ENCODE measurements around the gene ABCC8.
A peak's percentile ranks its signal among the peaks of the same experiment; 100 is the strongest.

Gene ABCC8

DNA sequence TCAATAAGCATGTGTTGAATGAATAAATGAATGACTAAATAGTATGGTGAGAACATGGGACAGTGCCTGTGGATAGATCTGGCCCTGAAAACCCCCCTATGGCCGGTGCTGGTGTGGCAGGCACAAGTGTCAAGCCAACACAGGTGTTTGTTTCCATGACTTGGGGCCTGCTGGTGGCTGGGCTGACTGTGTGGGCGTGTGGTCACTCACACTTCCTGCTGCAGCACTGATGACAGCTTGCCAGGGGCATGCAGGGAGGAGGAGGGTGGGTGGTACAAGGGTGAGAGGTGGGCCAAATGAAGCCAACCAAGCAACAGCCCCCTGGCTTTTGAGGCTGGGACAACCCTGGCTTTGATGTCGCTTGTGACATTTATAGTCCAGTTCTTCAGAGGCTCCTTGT, 30.3 kb upstream of the ABCC8 start:
- DNase-seq (ENCODE audit: extremely low spot score, insufficient read length, low read depth) = no peak
- FAIRE-seq = no peak

DNA sequence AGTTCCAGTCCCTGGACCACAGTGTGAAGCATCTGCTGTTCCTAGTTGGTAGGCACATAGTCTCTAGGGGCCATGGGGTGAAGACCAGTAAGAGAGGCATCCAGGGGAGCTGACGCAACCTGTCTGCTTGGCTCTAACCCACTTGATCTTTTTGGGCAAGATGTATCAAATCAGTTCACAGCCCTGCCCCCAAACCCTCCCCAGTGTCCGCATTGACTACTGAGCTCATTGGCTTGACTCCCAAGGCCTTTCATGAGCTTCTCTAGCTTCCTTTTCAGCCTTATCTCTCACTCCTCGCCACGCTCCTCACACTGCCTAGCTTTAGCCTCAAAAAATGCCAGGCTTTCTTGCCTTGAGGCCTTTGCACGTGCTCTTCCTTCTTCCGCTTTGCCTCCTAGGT, 29.7 kb upstream of the ABCC8 start:
- no peak for DNase-seq (ENCODE audit: extremely low spot score, insufficient read length, low read depth)

DNA sequence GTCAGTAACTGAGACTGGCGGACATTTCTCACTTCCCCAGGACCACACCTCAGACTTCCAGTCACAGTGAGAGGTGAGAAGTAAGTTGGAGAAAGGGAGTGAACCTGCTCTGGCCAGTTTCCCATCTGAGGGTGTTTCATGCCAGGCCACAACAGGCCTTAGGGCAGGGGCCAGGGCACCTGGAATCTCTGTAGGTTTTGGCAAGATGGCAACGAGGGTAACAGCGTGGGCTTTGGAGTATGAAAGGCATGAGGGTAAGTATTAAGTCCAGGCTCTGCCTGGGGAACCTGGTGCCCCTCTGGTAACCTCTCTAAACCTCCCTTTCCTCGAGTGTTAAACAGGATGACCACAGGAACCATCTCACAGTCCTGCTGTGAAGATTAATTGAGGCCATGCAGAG, 28.5 kb upstream of the ABCC8 start:
- DNase-seq (ENCODE audit: extremely low spot score, insufficient read length, low read depth) (no peak), FAIRE-seq (no peak)

More for the DNA sequence above, 29.7 kb upstream of the ABCC8 start:
- no peak for FAIRE-seq

DNA sequence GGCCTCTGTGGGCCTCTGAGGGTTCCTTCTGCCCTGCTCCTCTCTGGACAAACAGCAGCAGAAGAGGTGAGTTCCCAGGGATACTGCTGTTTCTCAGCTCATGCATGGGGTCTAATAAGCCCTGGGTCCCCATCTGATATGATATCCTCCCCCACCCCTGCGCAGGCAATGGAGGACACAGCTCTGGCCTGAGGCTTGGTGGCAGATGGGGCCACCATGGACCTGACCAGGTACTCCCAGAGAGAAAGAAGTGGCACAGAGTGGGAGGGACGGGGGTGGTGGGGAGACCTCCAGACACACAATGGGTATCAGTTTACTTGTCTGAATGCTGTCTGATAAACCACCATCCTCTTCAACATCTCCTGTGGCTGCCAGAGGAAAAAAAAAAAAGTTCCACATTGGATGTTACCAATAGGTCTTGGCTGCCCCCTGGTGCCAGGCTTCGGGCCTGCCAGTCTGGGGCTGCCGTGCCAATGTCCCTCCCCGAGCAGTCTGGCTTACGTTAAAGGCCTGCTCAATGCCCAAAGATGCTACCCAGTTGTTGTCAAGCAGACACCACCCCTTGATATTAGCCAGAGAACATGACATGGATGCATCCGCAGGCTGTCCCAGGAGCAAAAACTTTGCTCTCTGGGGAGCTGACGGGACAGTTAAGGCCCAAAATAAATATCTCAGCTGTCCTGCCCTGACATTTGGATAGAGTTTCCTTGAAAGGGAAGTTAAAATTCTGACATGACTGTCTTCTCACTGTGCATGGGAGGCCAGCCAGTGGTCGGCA, 27.9 kb upstream of the ABCC8 start:
- FAIRE-seq (peak; percentile 67), DNase-seq (ENCODE audit: extremely low spot score, insufficient read length, low read depth) (peak; percentile 60)

DNA sequence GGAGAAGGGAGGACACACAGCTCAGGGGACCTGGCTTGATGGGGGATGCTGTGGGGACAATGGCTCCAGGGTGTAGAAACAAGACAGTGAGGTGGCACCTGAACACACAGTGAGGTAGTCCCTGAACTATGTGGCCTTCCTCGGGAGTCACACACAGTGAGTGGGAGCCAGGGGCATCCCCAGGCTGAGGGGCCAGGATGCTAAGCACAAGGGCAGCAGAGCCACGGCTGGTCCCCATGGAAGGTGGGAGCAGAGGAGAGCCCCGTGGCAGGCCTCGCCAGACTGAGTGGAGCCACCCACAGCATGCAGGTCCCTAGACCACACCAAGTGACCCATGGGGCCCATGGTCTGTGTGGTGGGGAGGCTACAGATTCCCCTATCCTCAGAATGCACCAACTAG, 26.0 kb upstream of the ABCC8 start:
- no peak for FAIRE-seq
- DNase-seq (ENCODE audit: extremely low spot score, insufficient read length, low read depth) = no peak

DNA sequence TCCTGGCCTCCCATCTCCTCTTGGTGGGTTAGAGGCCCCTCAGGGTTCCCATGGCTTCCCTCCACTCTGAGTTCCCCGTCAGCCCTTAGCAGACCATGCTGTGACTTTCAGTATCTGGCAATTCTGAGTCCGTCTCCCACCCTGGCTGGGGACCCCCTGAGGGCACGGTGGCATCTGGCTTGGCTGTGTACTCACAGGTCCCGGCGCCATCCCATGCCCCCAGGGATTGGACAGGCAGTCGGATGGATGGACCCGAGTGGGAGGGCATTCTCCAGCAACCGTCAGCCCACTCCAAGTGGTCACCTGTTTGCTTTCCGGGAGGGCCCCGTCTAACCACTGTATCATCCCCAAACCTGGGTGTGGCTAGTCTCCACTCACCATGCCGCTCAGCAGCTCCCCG, 24.0 kb upstream of the ABCC8 start:
- no peak for DNase-seq (ENCODE audit: extremely low spot score, insufficient read length, low read depth)
- no peak for FAIRE-seq

DNA sequence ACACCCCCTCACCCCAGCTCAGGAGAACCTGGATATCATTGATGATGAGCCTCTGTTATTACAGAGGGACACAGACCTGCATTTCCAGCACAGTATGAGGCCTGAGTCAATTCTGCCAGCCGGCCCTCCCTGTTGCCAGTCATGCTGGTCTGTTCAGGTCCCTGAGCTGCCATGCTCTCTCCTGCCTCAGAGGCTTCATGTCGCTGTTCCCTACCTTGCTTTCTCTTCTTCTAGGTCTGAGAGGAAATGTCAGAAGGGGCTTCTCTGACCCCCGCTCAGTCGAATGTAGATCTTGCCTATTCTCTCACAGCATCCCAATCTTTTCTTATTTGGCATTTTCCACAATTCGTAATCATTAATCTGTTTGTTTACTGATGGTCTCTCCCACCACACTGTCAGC, 21.8 kb upstream of the ABCC8 start:
- DNase-seq (ENCODE audit: extremely low spot score, insufficient read length, low read depth) (no peak), FAIRE-seq (no peak)

DNA sequence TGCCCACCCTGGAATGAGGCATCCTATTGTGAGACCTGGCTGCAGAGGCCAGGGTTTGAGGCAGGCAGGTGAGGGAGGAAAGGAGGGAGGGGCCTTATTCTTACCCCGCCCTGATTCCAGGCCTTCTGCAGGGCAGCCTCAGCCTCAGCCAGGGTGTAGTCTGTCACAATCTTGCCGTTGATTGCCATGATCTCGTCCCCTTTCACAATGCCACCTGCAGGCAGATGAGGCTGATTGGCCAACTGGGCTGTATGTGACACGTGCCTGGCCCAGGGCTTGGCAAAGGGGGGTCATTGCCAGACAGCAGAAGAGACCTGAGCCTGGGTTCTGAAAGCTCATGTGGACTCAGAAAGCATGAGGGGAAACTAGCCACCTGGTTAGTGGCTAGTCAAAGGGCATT, 21.4 kb upstream of the ABCC8 start:
- no peak for FAIRE-seq
- DNase-seq (ENCODE audit: extremely low spot score, insufficient read length, low read depth) = no peak

DNA sequence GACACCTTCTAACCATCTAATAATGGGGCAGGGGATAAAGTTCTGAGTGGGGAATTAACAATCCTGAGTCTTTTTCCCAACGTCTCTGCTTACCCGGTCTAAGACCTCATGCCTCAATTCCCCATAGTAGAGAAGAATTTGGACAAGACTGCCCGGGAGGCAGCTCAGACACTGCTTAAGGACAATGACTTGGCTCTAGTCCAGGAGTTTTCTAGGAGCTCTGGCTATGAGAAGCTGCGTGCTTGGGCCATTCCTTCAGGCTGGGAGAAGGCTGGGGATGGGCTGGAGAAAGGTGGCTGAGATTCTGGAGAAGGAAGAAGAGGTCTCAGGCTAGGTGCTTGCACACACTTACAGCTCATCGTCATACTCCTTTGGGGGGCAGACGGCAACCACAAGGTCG, 19.8 kb upstream of the ABCC8 start:
- no peak for FAIRE-seq
- DNase-seq (ENCODE audit: extremely low spot score, insufficient read length, low read depth) = no peak

DNA sequence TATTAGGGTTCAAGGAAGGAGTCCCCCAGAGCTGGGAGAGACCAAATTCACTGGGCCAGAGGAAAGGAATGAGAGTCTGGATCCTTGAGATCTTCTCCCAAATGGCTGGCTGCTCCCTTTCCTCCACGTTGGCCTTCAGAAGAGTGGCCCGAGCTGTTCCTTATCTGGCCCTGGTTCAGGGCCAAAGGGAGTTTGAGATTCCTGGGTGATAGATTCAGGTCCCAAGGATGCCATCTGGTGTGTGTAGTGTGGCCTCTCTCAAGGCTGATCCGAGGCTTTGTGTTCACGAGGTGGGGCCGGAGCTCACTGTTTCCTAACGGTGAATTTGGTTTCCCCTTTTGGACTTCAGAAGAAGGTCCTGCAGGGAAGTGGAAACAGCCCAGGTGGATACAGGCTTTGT, 17.4 kb upstream of the ABCC8 start:
- FAIRE-seq = no peak
- no peak for DNase-seq (ENCODE audit: extremely low spot score, insufficient read length, low read depth)

DNA sequence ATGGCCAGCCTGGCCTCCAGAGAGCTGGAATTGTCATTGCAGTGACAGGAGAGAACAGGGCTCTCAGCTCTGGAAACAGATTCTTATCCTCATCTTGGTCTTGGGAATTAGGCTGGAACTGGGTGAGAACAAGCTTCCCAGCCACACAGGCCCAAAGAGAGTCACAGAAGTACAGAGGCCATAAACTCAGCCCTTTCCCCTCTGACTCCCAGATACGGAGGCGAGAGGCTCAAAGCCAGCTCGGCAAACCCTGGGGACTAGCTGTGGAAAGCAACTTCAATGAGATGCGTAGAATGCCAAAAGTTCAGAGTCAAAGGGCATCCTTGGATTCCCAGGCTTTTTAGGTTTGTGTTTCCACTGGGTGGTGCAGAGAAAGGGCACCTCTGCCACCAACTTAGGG, 14.3 kb upstream of the ABCC8 start:
- DNase-seq (ENCODE audit: extremely low spot score, insufficient read length, low read depth) (no peak), FAIRE-seq (no peak)

DNA sequence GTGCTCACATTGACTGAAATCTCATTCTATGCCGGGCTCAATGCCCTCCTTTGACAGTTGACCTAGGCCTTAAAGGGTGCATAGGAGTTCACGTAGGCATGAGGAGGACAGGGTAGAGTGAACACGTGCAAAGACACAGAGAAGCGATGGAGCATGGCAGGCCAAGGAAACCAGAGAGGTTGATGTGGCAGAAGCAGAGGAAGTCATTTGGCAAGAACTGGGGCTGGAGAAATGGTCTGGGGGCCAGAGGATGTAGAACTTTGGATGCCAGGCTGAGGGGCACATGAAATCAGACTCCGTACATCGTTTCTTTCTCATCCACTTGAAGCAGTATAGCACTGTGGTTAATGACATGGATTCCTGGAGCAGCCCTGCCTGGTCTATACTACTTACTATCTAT, 13.6 kb upstream of the ABCC8 start:
- FAIRE-seq (no peak), DNase-seq (ENCODE audit: extremely low spot score, insufficient read length, low read depth) (no peak)

DNA sequence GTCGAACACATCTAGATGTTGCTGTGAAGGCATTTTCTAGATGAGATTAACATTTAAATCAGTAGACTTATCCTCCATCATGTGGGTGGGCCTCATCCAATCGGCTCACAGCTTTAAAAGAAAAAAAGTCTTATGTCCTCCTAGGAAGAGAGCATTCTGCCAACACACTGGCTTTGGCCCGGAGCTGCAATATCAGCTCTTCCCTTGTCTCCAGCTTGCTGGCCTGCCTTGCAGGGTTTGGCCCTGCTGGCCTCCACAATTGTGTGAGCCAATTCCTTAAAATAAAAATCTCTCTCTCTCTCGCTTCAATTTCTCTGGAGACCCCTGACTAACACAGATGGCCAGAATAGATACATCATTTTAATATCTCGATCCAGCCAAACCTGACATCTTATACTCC, 13.1 kb upstream of the ABCC8 start:
- DNase-seq (ENCODE audit: extremely low spot score, insufficient read length, low read depth) (no peak), FAIRE-seq (no peak)

DNA sequence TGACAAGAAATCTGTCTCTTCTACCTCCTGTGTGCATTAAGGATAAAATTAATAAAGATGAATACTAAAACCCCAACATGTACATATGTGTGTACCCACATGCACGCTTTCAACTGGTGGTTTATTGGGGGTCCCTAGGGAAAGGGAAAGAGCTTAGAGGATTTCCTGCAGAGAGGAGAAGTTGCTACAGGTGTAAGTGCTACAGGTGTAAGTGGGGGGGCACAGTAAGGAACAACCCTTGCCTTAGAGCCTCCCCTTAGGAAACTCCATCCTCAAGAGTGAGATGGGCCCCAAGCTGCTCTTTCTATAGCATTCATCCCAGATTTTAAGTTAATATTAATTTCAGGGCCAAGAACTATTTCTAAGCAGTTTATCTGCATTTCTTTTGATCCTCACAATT, 11.9 kb upstream of the ABCC8 start:
- no peak for FAIRE-seq
- no peak for DNase-seq (ENCODE audit: extremely low spot score, insufficient read length, low read depth)

DNA sequence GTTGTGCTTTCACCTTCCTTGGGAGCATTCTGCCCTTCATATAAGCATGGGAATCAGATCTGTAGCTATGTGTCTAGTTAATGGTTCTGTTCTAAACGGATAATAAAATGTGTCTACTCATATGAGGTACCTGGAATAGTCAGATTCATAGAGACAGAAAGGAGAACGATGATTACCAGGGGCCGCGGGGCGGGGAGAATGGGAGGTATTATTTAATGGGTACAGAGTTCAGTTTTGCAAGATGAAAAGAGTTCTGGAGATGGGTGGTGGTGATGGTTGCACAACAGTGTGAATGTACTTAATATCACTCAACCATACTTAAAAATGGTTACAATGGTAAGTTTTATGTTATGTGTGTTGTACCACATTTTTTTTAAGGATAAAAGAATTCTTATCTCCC, 10.0 kb upstream of the ABCC8 start:
- DNase-seq (ENCODE audit: extremely low spot score, insufficient read length, low read depth) (no peak), FAIRE-seq (no peak)

DNA sequence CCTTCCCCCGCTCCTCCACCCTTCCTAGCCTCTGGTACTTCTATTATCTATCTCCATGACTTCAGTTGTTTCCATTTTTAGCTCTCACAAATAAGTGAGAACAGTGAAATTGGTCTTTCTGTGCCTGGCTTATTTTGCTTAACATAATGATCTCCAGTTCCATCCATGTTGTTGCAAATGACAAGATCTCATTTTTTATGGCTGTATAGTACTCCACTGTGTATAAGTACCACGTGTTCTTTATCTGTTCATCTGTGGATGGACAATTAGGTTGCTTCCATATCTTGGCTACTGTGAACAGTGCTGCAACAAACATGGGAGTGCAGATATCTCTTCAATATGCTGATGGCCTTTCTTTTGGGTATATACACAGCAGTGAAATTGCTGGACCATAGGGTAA, 6.9 kb upstream of the ABCC8 start:
- FAIRE-seq (no peak), DNase-seq (ENCODE audit: extremely low spot score, insufficient read length, low read depth) (no peak)

DNA sequence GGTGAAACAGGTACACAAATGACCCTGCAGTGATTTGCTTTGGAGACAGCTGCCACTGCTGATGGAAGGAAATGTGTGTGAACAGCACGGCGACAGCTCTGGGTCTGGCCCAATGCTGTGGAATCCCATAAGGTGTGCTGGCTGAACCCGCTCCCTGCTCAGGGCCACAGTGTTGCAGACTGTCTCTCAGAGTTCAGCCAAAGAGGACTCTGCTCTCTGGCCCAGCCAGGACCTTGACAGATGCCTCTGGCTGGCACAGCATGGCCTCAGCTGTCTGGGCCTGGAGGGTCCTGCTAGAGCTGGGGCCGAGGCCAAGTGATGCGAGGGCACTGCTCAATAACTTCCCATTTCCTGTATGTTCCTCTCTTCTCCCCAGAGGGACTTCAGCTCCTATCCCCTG, 5.3 kb upstream of the ABCC8 start:
- DNase-seq (ENCODE audit: extremely low spot score, insufficient read length, low read depth) (no peak), FAIRE-seq (no peak)

DNA sequence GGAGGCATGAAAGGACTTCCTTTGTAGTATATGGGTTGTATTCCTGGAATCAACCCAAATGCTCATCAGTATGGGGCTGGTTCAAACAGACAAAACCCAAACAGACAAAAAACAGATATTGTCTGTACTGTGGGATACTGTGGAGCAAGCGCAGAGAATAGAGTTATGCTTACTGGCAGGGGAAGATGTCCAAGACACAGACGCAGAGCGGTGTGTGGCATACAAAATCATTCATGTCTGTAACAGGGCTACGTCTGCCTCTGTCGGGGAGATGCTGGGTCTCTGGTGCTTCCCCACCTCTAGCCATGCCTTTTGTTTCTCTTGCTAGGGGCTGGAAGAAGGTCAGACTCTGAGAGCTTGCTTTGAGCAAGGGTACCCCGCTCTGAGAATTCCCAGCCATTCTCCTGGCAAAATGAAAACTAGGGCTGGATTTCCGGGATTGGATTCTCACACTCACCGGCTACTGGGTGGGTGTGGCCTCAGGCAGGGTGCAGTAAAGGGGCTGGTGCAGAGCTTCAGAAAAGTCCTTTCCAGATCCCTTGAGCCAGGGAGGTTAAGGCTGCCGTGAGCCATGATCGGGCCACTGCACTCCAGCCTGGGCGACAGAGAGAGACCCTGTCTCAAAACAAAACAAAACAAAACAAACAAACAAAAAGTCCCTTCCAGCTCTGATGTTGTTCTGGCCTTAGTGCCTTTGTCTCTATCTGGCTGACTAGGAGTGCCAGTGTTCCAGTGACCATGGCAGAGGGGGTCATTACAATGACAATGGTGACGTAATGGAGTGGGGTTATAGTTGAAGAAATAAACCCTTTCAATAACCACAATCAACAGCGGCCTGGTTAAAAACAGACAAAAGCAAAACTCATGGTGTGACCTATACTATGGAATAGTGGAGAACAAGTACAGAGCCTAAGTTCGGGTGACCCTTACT, 2.9 kb upstream of the ABCC8 start:
- FAIRE-seq = no peak

DNA sequence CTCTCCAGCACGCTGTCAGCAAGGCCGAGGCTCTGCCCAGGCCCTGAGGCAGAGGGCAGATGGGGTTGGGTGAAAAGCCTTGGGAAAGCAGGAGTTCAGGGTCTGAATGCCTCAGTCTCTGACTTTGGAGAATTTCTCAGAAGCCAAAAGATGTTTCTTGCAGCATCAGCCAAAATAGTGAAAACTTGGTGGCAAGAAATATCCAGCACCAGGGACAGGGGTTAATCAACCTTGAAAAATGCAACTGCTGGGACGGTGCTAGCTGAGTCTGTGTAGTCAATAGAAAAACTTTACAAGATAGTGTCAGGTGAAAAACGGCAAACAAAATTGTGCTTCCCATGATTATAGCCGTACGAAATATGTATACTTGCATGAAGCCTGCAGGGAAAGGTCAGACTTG, 1.4 kb upstream of the ABCC8 start:
- no peak for FAIRE-seq

More for the DNA sequence above, 2.9 kb upstream of the ABCC8 start:
- no peak for DNase-seq (ENCODE audit: extremely low spot score, insufficient read length, low read depth)

DNA sequence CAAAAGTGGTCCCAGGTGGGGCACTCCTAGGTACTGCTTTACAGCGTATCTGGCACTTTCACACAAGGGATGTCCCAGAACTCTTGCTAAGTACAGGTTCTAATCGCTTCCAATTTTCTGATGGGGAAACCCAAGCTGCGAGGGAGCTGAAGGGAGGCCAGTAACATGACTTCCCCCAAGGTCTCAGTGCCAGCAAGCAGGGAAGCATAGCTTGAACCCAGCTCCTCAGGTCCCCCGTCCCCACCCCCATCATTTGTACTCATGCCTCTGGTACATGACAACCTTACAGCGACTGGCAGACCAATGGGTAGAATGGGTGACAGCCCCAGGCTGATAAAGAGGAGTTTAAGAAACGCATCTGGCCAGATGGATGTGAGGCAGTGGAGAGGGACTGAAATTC, 716 bp upstream of the ABCC8 start:
- DNase-seq (ENCODE audit: extremely low spot score, insufficient read length, low read depth) (no peak), FAIRE-seq (no peak)

More for the DNA sequence above, 1.4 kb upstream of the ABCC8 start:
- no peak for DNase-seq (ENCODE audit: extremely low spot score, insufficient read length, low read depth)

DNA sequence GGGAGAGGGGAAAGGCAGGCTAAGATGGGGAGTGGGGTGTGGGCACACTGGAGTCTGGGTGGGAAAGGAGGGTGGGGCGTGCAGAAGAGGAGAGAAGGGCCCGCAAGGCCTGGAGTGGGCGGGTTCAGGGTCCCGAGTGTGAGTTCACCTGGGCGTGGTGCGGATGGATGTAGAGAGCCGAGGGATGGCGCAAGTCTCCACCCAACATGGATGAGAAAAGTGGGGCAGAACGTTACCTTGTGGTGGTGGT, 364 bp upstream of the ABCC8 start:
- no peak for DNase-seq (ENCODE audit: extremely low spot score, insufficient read length, low read depth)
- no peak for FAIRE-seq
